ENCODE results near the gene TRA2A. TPM values are rescaled to one million over a fixed set of nuclear protein-coding genes. Genes with fewer than 3 reads are reported as not detected.

TRA2A gene
- total and polyA plus RNA-seq, 2 of the 13 experiments (the other 11 are each of a cell fraction or from before 2014, with no cell fraction given): 39.1 to 41.6 TPM

- TF ChIP-seq ZNF275 (CRISPR knock-in tag; IDR thresholded peaks at IDR 0.05; ENCODE audit: borderline replicate concordance): no peak
- no peak for TF ChIP-seq ZMAT5 (CRISPR knock-in tag; IDR thresholded peaks at IDR 0.05; ENCODE audit: borderline replicate concordance, low read depth)
- no peak for TF ChIP-seq NR2F6 (IDR thresholded peaks at IDR 0.05)
- no peak for TF ChIP-seq NR2F6 (CRISPR knock-in tag; IDR thresholded peaks at IDR 0.05)
- no peak for TF ChIP-seq NONO (IDR thresholded peaks at IDR 0.05)
- TF ChIP-seq NONO (CRISPR knock-in tag; conservative IDR thresholded peaks at IDR 0.05): no peak
- TF ChIP-seq ZNF468 (CRISPR knock-in tag; IDR thresholded peaks at IDR 0.05): no peak
- TF ChIP-seq ZBTB3 (CRISPR knock-in tag; IDR thresholded peaks at IDR 0.05; ENCODE audit: borderline replicate concordance, low read depth): 0 out of 2 replicates have a peak, but pooled peaks have one; percentile 37
- peak; percentile 34; the same call in 1 of the 2 replicates for TF ChIP-seq ZHX2 (IDR thresholded peaks at IDR 0.05; ENCODE audit: low read depth)
- no peak for TF ChIP-seq ZHX2 (CRISPR knock-in tag; IDR thresholded peaks at IDR 0.05; ENCODE audit: borderline replicate concordance)
- peak; percentile 71 for TF ChIP-seq MAX (IDR thresholded peaks at IDR 0.05)
- TF ChIP-seq ZNF678 (CRISPR knock-in tag; IDR thresholded peaks at IDR 0.05): 0 out of 2 replicates have a peak, but pooled peaks have one; percentile 37
- 0 out of 2 replicates have a peak, but pooled peaks have one; percentile 41 for TF ChIP-seq ZNF512 (CRISPR knock-in tag; IDR thresholded peaks at IDR 0.05)
- no peak for TF ChIP-seq HCFC1 (IDR thresholded peaks at IDR 0.05; ENCODE audit: low read depth, low read length)
- peak; percentile 55; the same call in 1 of the 2 replicates for TF ChIP-seq TFDP2 (CRISPR knock-in tag; IDR thresholded peaks at IDR 0.05)
- TF ChIP-seq ZFP37 (CRISPR knock-in tag; IDR thresholded peaks at IDR 0.05; ENCODE audit: borderline replicate concordance): no peak
- no peak for TF ChIP-seq CEBPG (CRISPR knock-in tag; IDR thresholded peaks at IDR 0.05)
- peak; percentile 91 for TF ChIP-seq BHLHE40 (IDR thresholded peaks at IDR 0.05; ENCODE audit: low read length)
- TF ChIP-seq FOXJ3 (CRISPR knock-in tag; IDR thresholded peaks at IDR 0.05; ENCODE audit: borderline replicate concordance): no peak
Measured at GRCh38 chr7:23470330-23471105, 61.3 kb downstream of the TRA2A start, which contains the start of gene IGF2BP3 (continued).

All from HepG2 (cell line).